HEK293 (cell line): Measurements from ENCODE around the gene PRDX3.

Experiments used
- ZBTB26 ChIP-seq: fragments of 450-650 bp; formaldehyde crosslinking; optimal IDR thresholded peaks from 2 replicates; pipeline ENCODE3; 2016; ENCODE audit warnings: missing biosample characterization, mild to moderate bottlenecking, missing genetic modification characterization
- ZNF239 ChIP-seq: fragments of 450-650 bp; formaldehyde crosslinking; IDR thresholded peaks from 2 replicates; pipeline ENCODE4 v1.5.1; 2016; ENCODE audit warnings: missing biosample characterization, missing genetic modification characterization
- ZNF398 ChIP-seq: fragments of 450-650 bp; formaldehyde crosslinking; IDR thresholded peaks from 2 replicates; pipeline ENCODE4 v1.5.1; 2017; ENCODE audit warnings: missing biosample characterization, missing genetic modification characterization
- TF ChIP-seq, protein P1 (sequence below): fragments of 450-650 bp; formaldehyde crosslinking; IDR thresholded peaks from 2 replicates; pipeline ENCODE4 v1.5.1; 2016; ENCODE audit warnings: missing biosample characterization, missing genetic modification characterization
- TF ChIP-seq, protein P2 (sequence below): fragments of 450-650 bp; formaldehyde crosslinking; IDR thresholded peaks from 2 replicates; pipeline ENCODE4 v1.5.1; 2016; ENCODE audit warnings: missing biosample characterization, missing genetic modification characterization

- TF ChIP-seq ZBTB26 (tag by site-specific recombination) (no peak), ZNF398 (tag by site-specific recombination) (no peak), ZNF239 (tag by site-specific recombination) (no peak)
- TF ChIP-seq, protein P1, sequence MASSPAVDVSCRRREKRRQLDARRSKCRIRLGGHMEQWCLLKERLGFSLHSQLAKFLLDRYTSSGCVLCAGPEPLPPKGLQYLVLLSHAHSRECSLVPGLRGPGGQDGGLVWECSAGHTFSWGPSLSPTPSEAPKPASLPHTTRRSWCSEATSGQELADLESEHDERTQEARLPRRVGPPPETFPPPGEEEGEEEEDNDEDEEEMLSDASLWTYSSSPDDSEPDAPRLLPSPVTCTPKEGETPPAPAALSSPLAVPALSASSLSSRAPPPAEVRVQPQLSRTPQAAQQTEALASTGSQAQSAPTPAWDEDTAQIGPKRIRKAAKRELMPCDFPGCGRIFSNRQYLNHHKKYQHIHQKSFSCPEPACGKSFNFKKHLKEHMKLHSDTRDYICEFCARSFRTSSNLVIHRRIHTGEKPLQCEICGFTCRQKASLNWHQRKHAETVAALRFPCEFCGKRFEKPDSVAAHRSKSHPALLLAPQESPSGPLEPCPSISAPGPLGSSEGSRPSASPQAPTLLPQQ (tag by site-specific recombination): no peak
- TF ChIP-seq, protein P2, sequence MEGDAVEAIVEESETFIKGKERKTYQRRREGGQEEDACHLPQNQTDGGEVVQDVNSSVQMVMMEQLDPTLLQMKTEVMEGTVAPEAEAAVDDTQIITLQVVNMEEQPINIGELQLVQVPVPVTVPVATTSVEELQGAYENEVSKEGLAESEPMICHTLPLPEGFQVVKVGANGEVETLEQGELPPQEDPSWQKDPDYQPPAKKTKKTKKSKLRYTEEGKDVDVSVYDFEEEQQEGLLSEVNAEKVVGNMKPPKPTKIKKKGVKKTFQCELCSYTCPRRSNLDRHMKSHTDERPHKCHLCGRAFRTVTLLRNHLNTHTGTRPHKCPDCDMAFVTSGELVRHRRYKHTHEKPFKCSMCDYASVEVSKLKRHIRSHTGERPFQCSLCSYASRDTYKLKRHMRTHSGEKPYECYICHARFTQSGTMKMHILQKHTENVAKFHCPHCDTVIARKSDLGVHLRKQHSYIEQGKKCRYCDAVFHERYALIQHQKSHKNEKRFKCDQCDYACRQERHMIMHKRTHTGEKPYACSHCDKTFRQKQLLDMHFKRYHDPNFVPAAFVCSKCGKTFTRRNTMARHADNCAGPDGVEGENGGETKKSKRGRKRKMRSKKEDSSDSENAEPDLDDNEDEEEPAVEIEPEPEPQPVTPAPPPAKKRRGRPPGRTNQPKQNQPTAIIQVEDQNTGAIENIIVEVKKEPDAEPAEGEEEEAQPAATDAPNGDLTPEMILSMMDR (tag by site-specific recombination): no peak
These were observed 37.5 kb upstream of the PRDX3 start for GRCh38 chr10:119216127-119216526.
